AML-193 (cell line): ENCODE measurements around the gene NUDT17.
"Not testable (repeated sequence)": the region's sequence is repeated elsewhere in the genome, so short reads cannot be mapped to it uniquely, and the experiment has no call there.

ENCODE experiments used
- DNase-seq, 2 experiments: peaks; one replicate each; lab custom pipeline; 2025; lab: John Stamatoyannopoulos, UW

Gene NUDT17, protein sequence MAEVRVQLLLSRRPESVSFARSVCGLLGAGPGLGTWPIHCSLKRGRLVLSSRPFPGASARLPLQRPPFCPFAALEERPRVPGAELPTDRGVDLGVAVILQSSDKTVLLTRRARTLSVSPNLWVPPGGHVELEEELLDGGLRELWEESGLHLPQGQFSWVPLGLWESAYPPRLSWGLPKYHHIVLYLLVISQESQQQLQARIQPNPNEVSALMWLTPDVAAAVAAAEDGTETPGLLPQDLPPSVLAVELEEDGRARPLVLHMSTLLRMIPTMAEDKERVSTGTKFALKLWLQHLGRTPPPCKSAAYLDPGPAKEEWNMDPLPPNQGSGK

DNA sequence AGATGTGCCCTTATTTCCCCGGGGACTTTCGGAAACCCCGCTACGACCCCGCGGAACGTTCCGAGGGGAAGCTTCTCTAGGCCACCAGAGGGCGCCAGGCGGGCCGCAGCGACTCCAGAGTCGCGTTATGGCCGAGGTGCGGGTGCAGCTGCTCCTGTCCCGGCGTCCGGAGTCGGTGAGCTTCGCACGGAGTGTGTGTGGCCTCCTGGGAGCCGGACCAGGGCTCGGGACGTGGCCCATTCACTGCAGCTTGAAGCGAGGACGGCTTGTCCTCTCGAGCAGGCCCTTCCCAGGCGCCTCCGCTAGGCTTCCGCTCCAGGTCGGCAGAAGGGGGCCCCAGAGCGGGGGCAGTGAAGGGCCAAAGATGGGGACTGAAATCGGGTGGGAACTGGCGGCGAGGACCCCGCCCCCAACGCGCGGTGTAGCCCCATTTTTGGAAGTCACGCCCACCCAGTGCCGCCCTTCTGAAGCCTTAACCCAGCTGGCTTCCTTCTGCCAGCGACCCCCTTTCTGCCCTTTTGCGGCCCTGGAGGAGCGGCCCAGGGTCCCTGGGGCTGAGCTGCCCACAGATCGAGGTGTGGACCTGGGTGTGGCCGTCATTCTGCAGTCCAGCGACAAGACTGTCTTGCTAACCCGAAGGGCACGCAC lies at the start of gene NUDT17:
NUDT17 (plus strand) TSS at position 117 of the 648 bp plus-strand sequence; CDS start at position 128, 11 bp downstream.
- peak; percentile 61 to 68 for DNase-seq

DNA sequence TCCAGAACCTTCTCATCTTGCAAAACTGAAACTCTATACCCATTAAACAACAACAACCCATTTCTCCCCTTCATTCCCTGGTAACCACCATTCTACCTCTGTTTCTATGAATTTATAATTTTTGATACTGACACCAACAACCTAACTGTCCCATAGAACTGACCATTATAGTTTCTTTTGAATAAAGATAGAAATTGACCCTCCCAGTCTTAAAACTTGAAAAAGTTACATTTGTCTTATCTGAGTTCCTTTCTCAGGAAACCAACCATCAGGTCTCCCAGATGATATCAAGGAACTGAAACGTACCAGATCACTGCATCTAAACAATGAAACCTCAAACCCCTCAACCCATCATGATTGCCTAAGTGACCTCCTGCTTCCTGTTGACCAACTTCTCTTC lies 48.7 kb upstream of the NUDT17 start:
- DNase-seq = no peak

DNA sequence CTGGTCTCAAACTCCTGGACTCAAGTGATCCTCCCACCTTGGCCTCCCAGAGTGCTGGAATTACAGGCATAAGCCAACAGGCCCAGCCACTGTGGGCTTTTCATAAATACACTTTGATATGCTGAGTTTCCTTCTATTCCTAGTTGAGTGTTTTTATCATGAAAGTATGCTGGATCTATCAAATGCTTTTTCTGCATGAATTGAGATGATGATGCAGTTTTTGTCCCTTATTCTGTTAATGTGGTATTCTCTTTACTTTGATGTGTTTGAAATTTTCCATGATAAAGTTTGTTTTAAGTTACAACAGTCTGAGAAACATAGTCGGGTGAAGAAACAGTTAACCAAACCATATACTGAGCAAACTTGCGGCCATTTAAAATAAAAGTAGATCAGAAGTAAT lies 45.6 kb upstream of the NUDT17 start:
- no peak for DNase-seq

DNA sequence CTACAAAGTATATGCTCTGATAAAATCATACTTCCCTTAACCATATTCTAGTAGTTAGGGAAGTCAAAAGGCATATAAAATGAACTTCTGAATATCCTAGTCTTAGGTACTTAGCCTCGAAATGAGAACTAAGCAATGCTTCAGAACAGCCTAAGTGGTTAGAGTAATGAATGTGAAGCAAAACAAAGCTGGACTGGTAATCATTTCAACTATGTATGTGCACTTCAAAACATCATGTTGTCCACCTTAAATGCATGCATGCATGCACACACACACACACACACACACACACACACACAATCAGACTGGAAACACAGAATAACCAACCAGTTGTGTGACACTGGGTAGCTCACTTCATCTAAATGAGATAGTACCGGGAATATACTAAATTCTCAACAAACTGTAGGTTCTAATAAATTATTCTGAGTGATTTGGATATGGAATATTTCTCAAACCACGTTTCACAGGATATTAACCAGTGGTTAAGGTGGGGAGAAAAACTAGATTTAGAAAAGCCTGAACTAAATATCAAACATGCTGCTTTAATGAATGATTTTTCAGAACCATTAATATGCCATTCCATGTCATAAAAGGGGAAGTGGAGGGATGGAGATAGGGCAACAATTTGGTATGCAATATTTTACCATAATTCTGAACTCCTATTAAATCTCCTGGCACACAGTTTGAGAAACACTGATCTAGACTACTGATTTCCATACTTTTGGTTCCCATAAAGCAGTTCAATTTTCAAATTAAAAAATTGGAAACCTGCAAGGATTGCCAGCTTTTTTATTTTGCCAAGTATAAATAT lies 41.0 kb upstream of the NUDT17 start:
- DNase-seq = no peak

DNA sequence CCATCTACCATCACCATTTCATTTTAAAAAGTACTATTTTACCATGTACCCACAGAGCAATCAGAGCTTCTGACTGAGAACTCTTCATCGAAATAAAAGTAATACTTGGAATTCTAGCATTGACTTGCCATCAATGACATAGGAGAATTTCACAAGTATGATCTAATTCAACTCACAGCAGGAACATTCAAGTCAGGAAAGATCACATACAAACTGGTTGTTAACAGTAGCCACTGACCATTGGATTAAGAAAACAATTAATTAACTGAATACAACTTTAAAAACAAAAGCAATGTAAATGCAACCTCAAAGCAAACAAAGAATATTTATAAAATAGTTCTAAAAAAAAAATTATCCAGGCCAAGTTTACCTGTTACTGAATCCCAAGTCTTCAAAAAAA lies 40.4 kb upstream of the NUDT17 start:
- DNase-seq = no peak

DNA sequence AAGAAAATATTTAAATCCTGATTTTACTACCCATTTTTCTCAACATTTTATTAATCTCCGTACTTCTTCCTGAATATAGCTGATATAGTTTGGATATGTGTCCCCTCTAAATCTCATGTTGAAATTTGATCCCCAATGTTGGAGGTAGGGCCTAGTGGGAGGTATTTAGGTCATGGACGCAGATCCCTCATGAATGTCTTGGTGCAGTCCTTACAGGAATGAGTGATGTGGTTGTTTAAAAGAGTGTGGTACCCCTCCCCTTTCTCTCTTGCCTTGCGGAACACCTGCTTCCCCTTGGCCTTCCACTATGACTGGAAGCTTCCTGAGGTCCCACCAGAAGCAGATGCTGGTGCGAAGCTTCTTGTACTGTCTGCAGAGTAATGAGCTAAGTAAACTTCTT lies 39.0 kb upstream of the NUDT17 start:
- DNase-seq = no peak

DNA sequence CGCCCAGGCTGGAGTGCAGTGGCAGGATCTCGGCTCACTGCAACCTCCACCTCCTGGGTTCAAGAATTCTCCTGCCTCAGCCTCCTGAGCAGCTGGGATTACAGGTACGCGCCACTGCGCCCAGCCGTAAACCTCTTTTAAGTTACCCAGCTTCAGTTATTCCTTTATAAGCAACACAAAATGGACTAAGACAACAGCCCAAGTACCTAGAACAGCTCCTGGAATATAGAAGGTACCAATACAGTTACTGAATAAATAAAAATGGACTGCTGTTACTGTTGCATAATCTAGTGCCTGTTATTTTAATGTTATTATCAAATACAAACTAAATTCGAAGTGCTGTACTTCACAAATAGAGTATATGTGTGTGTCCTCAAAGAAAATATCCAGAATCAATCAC lies 38.6 kb upstream of the NUDT17 start:
- no peak for DNase-seq

DNA sequence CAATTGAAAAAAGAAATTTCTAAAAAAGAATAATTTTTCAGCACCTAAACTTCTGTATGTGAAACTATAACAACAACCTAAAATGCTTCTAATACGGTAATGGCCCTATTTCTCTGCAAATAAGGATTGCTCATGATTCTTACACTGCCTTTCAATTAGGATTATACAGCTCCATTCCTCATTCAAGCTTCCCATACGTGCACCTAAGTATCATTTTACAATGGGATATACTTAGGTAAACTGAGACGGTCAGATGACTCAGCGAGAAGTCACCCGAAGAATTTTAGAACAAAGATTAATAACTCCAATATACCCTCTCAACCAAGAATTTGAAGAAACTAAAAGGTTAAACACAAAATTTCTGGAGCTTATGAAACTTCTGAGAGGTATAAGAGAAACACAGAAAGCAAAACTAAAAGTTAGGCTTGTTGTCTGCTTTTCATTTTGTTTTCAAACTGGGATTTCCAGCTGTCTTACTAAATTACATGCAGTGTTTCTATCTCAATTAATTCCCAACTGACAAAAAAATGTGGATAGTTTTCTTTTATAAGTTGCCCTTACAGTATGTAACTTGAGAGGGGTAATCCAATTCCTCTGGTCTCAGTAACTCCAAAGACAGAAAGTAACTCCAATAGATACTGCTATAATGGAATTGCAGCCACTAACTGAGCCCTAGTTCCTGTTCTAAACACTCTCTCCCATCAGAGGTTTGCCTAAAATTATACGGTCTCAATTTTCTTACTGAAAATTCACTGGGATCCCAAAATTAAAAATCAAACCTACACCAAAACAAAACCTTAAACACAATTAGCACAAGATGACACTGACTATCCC lies 32.2 kb upstream of the NUDT17 start:
- DNase-seq = not testable (repeated sequence)

DNA sequence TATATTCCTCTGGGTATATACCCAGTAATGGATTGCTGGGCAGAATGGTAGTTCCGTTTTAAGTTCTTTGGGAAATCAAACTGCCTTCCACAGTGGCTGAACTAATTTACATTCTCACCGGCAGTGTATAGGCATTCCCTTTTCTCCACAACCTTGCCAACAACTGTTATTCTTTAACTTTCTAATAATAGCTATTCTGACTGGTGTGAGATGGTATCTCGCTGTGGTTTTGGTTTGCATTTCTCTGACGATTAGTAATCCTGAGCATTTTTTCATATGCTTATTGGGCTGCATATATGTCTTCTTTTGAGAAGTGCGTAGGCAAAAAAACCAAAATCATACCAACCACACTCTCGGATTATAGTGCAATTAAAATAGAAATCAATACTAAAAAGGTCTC lies 27.3 kb upstream of the NUDT17 start:
- not testable (repeated sequence) for DNase-seq

DNA sequence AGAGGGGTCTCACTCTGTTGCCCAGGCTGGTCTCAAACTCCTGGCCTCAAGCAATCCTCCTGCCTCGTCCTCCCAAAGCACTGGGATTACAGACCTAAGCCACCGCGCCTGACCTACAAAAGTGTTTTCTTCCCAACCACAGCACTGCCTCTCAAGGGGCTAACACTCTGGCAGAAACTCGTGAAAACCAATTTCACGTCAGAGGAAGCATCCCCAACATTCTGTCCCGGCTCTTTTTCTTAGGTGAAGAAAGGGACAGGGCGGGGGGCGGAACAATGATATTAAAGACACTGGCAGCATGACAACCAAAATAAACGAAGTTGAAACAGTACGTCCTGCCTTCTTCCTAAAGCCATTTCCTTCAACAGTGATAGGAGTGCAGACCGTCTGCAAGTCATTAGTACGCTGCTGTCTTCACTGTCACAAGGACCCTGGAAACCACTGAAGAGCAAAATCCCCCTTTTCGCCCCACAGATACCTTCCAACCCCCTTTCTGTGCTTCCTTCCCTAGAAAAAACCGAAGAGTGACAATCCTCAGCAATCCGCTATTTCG lies 22.6 kb upstream of the NUDT17 start:
- DNase-seq = not testable (repeated sequence)

DNA sequence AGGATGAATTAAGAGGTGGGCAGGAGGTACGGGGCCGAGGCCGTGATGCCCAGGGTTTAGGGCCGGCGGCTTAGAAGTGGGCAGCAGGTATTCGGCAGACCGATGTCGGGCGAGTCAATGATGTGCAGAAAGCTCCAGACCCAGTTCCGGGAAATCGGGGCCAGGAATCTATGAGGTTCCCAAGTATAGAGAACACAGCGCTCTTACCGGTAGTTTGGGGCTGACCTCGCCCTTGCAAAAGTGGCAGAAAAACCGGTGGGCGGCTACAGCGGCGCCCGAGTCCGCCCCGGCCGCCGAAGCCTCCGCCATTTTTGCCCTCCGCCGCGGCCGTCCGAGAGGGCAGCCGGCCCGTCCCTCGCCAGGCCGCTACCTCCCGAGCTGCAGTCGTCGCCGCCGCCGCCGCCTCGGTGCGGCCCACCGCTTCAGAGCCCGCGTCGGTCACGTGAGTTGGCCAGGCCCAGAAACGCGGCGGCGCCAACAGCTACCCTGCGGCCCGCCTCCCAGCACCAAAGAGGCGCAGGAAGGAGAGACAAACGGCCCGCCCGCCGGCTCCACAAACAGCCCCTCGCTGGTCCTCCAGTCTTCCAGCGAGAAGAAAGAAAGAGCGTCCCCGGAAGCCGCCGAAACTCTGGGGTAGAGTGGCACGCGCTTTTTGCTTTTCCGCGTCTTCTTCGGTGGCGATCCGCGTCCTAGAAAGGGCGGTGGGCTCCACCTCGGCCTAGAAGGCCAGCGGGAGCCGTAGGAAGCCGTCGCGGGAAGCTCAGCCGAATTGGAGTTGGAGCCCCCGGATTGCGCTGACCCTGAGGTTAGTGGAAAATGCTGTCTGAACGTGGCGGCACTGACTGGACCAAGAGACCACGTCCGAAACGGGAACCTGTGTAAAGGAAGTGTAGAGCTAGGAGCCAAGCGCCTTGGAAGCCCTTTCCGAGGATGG lies 21.6 kb upstream of the NUDT17 start, which contains the start of the genes POLR3C and RNF115:
POLR3C (plus strand) TSS at position 636 of the 934 bp plus-strand sequence. CDS start 1,577 bp downstream, outside the sequence.
RNF115 (minus strand) TSS at position 531 of the 934 bp plus-strand sequence; CDS start at position 309, 222 bp downstream.
- peak; percentile 89 to 92 for DNase-seq

DNA sequence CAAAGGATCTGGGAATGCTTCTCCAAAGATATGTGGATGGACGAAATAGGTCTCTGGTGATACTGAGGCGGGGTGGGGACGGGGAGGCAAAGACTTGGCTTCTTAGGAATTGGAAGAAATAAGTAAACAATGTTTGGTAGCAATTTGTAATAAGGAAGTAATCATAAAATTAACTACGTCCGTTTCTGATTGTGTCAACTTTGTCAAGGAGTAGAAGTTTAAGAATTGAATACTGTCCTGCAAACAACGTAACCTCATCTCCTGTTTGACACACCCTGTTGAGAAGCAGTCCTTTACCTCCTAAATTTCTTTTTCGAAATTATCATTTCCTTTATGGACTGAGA lies 21.0 kb upstream of the NUDT17 start:
- no peak for DNase-seq

DNA sequence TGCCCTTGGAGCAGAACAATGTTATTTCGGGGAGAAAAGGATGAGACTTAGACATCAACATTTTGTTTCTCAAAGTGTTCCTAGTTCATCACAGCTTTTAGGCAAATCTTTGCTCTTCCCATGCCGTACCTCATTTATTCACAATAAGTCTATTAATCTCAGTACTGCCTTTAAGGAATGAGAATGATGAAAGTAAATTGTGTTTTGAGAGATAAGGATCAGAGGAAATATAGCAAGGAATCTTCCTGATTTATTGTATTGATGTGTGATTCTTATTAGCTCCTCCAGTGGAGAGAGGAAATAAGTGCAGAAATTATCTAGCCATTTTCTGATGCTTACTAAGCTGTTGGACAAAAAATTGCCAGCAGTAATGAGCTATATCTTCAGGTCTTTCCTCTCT lies 19.4 kb upstream of the NUDT17 start:
- peak; percentile 6 to 11 for DNase-seq

DNA sequence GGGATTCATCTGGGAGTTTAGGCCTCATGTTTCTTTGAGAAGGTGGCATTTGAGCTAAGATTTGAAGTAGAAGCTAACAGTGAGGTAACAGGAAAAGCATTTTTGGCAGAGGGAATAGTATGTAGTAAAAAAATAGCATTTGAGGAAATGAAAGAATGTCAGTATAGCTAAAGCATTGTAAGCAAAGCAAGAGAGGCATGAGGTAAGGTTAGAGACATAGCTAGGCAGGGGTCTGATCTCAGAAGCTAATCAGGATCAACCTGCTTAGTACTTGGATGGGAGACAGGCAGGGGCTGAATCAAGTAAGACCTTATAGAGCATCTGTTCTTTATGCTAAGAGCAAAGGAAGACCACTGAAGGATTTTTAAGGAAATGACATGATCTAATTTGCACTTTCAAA lies 17.5 kb upstream of the NUDT17 start:
- DNase-seq = no peak

DNA sequence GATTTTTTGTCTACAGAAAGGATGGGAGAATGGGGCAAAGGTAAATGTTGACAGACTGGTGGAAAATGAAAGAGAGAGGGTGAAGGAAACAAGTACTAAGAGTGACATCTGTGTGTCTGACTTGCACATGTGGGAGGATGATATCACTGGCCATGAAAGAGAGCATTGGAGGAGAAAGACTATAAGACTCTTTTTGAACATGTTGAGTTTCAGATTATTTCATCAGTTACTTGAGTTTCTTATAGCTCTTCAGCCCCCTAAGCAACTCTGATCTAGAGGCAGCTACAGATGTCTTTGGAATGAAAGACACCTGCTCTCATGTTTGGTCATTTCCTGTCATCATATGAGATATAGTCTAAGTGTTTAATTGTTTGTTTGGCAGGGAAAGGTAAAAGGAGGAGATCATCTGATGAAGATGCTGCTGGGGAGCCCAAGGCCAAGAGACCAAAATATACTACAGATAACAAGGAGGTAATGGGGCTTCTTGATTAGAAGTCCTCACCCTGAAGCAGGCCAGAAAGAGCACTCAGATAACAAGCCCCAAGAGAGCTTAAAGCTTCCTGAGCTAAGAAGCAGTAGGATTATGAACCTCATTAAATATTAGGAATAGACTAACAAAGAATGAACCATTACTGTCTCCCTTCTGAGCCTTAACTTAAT lies 16.9 kb upstream of the NUDT17 start:
- no peak for DNase-seq

DNA sequence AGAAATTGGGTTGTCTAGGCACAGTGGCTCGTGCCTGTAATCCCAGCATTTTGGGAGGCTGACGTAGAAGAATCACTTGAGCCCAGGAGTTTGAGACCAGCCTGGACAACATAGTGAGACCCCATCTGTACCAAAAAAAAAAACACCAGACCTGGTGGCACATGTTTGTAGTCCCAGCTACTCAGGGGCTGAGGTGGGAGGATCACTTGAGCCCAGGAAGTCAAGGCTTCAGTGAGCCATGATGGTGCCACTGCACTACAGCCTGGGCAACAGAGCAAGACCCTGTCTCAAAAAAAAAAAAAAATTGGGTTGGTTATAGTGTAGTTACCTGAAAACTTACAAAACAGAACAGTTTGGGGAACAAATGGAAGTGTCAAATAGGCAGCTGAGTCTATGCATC lies 14.6 kb upstream of the NUDT17 start:
- not testable (repeated sequence) for DNase-seq

DNA sequence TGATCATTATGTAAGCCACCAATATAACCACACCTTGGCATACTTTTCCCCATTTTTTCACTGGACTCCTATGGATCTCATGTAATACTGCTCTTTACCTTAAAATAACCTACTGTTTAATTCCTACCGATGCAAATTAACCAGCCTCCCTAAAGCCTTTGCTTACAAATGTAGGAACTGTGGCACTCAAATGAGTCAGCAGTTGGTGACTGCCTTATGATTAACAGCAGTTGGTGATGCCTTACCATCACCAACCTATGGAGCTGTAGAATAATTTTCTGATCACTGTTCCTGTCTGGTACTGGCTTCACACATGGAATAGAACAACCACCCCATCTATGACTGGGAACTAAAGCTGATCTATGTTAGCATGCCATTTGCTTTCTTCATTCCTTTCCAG lies 7.8 kb upstream of the NUDT17 start:
- no peak for DNase-seq

DNA sequence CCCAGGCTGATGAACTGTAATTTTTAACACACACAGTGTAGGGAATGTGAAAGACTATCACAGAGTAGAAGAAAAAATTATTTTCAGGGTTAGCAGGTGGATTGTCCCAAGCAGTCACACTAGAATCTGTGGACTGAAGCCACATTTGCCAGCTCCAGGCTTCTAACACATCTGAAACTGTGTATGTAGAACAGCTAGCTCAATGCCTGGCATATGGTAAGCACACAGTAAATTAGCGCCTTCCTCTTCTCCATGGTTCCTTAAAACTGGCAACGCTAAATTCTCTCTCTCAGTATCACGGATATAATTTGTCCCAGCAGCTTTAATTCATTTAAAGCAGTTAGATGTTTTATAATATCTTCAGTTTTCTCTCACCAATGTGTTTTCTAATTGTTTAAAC lies 2.4 kb upstream of the NUDT17 start:
- no peak for DNase-seq

DNA sequence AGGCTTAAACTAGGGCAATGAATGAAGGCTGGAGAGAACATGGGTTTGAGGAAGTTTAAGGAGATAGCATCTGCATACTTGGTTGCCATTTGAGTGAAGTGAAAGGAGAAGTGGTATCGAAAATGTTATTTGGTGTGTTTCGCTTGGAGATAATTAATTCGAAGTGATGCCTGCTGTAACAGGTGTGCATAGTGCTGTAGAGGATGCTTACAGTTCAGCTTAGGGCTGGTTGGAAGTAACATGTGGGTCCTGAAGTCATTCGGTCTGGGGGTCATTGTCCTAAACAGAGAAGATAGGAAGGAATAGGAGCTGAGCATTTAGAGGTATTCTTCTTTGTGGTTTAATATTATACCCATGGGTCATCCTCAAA lies 301 bp upstream of the NUDT17 start:
- DNase-seq = peak; percentile 47 to 52

DNA sequence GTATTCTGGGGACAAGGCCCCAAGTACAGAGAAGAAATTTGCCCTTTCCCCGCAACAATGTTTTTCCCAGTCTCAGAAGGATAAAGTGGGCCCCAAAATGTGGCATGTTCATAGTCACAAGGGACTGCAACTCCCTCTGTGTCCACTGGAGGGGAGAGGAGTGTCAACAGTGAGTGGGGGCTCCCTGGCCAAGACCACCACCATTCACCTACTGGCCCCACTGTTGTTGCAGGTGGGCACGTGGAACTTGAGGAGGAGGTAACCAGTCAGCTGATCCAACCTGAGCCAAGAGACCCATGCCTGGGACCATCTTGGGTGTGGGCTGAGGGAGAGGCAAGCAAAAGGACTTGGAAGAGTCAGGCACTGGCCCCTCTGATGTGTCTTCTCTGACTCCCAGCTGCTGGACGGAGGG lies 777 bp downstream of the NUDT17 start:
- peak; percentile 25 to 27 for DNase-seq
